ENCODE results near the gene RSF1. TPM values are rescaled to one million over a fixed set of nuclear protein-coding genes. Genes with fewer than 3 reads are reported as not detected.

The RSF1 gene
- polyA plus RNA-seq, 1 of the 3 experiments (the other 2 are of a cell fraction) = 8.4 TPM

DNA sequence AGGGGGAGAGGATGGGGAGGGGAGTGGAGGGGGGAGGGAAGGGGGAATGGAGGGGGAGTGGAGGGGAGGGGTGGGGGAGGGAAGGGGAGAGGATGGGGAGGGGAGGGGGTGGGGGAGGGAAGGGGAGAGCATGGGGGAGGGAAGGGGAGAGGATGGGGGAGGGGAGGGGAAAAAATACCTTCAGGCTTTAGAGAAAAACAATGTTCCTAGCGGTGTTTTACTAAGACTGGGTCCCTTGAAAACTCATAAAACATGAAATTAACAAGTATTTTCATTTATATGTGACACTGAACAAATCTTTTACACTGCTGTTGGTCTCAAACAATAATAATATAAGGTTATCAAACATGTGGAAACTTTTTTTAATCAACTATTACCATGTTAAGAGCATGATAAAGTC is 42.4 kb downstream of the RSF1 start:
- Histone ChIP-seq H3K27ac (ENCODE audit: low read depth in 2 of 2, low read length in 1 of 2) (no peak overlapping the region), H3K4me1 (ENCODE audit: control insufficient read depth in 1 of 2, insufficient read depth in 2 of 2, low read depth in 1 of 2, low read length in 1 of 2) (no peaks in the 10 kb centered on the region), H3K9me2 (no peaks in the 10 kb centered on the region), H3K9me3 (no peaks in the 10 kb centered on the region), H3F3A (replicated peaks; ENCODE audit: insufficient read depth) (peaks cover 7% of the 10 kb centered on the region), H3K9ac (no peak overlapping the region), H3K27me3 (ENCODE audit: insufficient read depth) (no peaks in the 10 kb centered on the region), H3K36me3 (replicated peaks in 1 of 2; ENCODE audit: control insufficient read depth in 1 of 2, insufficient read depth in 2 of 2, low read length in 1 of 2) (no peaks in the 10 kb centered on the region), H2AFZ (ENCODE audit: low read depth) (no peak overlapping the region), H3K4me2 (no peak overlapping the region), H4K20me1 (ENCODE audit: insufficient read depth) (peaks cover 91% of the 10 kb centered on the region), H3K79me2 (ENCODE audit: insufficient read depth) (peaks cover 96% of the 10 kb centered on the region), H3K4me3 (ENCODE audit: low read depth in 2 of 2, low read length in 1 of 2) (no peak overlapping the region)
- CTCF ChIA-PET = interaction anchor here (1.3 kb wide), 1 partner anchor 11 kb away, joined by 4 read pairs; no protein-coding TSS in a partner anchor
- WGBS (ENCODE audit: low lambda C conversion rate) = 100% methylated on average over 1 of the region's 1 CpG
- DNase-seq = no peak
- POLR2A ChIA-PET = no interaction called here
- no peak for TF ChIP-seq SMC3 (IDR thresholded peaks at IDR 0.05; ENCODE audit: low read depth, low read length)
- TF ChIP-seq EZH2phosphoT487 (IDR thresholded peaks at IDR 0.05; ENCODE audit: borderline replicate concordance, low read depth) = no peak
- no peak for TF ChIP-seq SIN3A (IDR thresholded peaks at IDR 0.05; ENCODE audit: borderline replicate concordance, low read depth, low read length)
- no peak for TF ChIP-seq RXRA (IDR thresholded peaks at IDR 0.05; ENCODE audit: borderline replicate concordance, low read depth)
- no peak for TF ChIP-seq PBX3 (IDR thresholded peaks at IDR 0.05)
- no peak for TF ChIP-seq FOSL2 (IDR thresholded peaks at IDR 0.05; ENCODE audit: borderline replicate concordance, low read depth)
- no peak for TF ChIP-seq TEAD4 (IDR thresholded peaks at IDR 0.05; ENCODE audit: borderline replicate concordance, insufficient read depth)
- no peak for TF ChIP-seq MXI1 (IDR thresholded peaks at IDR 0.05; ENCODE audit: low read depth, low read length)
- no peak for TF ChIP-seq NFIC (IDR thresholded peaks at IDR 0.05; ENCODE audit: borderline replicate concordance)
- no peak for TF ChIP-seq MEF2A (IDR thresholded peaks at IDR 0.05; ENCODE audit: borderline replicate concordance, low read depth)
- TF ChIP-seq FOXM1 (IDR thresholded peaks at IDR 0.05; ENCODE audit: low read depth) = no peak

DNA sequence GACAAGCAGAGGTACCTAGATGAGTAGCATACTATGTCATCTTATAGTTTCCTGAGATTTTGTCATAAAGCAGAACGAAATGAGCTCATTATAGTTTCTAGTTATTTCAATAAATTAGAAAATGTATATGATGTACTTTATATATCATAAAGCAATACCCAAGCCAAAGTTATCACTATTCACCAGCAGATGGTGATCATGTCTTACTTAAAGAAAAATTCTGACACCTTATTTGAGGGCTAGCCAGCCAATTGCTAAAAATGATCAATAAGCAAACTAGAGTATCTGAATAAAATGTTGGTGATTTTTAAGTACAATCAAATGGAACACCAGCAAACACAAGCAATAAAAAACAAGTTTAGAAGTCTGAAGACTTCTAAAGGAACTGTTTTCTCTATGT is 44.1 kb downstream of the RSF1 start:
- CTCF ChIA-PET = interaction anchor here (0.6 to 2.0 kb wide), 8 partner anchors 10 to 327 kb away, joined by 3 to 5 read pairs (median 4); no protein-coding TSS in a partner anchor
- Histone ChIP-seq H3K36me3 (replicated peaks in 1 of 2; ENCODE audit: control insufficient read depth in 1 of 2, insufficient read depth in 2 of 2, low read length in 1 of 2) (no peaks in the 10 kb centered on the region), H3K4me2 (no peak overlapping the region), H3K27me3 (ENCODE audit: insufficient read depth) (no peaks in the 10 kb centered on the region), H3K79me2 (ENCODE audit: insufficient read depth) (peaks cover 97% of the 10 kb centered on the region), H3K4me1 (ENCODE audit: control insufficient read depth in 1 of 2, insufficient read depth in 2 of 2, low read depth in 1 of 2, low read length in 1 of 2) (peaks cover 0 to 8% of the 10 kb centered on the region in 2 experiments; a peak in 2 of 4 replicates), H3F3A (replicated peaks; ENCODE audit: insufficient read depth) (peaks cover 7% of the 10 kb centered on the region), H3K9me3 (no peaks in the 10 kb centered on the region), H3K27ac (ENCODE audit: low read depth in 2 of 2, low read length in 1 of 2) (no peak overlapping the region), H3K9ac (no peak overlapping the region), H4K20me1 (ENCODE audit: insufficient read depth) (peaks cover 95% of the 10 kb centered on the region), H3K9me2 (no peaks in the 10 kb centered on the region), H3K4me3 (ENCODE audit: low read depth in 2 of 2, low read length in 1 of 2) (no peak overlapping the region), H2AFZ (ENCODE audit: low read depth) (no peak overlapping the region)
- no peak for DNase-seq
- 66% methylated on average over 1 of the region's 1 CpG for WGBS (ENCODE audit: low lambda C conversion rate)
- POLR2A ChIA-PET = no interaction called here
- no peak for TF ChIP-seq RFX5 (IDR thresholded peaks at IDR 0.05; ENCODE audit: low read length)
- no peak for TF ChIP-seq EZH2phosphoT487 (IDR thresholded peaks at IDR 0.05; ENCODE audit: borderline replicate concordance, low read depth)
- TF ChIP-seq ELF1 (IDR thresholded peaks at IDR 0.05) = no peak
- TF ChIP-seq SIN3A (IDR thresholded peaks at IDR 0.05; ENCODE audit: borderline replicate concordance, low read depth, low read length) = no peak
- TF ChIP-seq NFIC (IDR thresholded peaks at IDR 0.05; ENCODE audit: borderline replicate concordance) = no peak
- TF ChIP-seq FOXM1 (IDR thresholded peaks at IDR 0.05; ENCODE audit: low read depth) = no peak
- peak; percentile 61 for TF ChIP-seq RAD21 (IDR thresholded peaks at IDR 0.05; ENCODE audit: low read length)
- no peak for TF ChIP-seq TAF1 (IDR thresholded peaks at IDR 0.05; ENCODE audit: borderline replicate concordance, low read depth, low read length)
- no peak for TF ChIP-seq USF2 (IDR thresholded peaks at IDR 0.05; ENCODE audit: borderline replicate concordance, low read depth, low read length)
- TF ChIP-seq, protein P1, sequence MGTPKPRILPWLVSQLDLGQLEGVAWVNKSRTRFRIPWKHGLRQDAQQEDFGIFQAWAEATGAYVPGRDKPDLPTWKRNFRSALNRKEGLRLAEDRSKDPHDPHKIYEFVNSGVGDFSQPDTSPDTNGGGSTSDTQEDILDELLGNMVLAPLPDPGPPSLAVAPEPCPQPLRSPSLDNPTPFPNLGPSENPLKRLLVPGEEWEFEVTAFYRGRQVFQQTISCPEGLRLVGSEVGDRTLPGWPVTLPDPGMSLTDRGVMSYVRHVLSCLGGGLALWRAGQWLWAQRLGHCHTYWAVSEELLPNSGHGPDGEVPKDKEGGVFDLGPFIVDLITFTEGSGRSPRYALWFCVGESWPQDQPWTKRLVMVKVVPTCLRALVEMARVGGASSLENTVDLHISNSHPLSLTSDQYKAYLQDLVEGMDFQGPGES (IDR thresholded peaks at IDR 0.05; ENCODE audit: low read depth, low read length) = no peak
- no peak for TF ChIP-seq MAX (IDR thresholded peaks at IDR 0.05; ENCODE audit: low read depth)
- TF ChIP-seq SMC3 (IDR thresholded peaks at IDR 0.05; ENCODE audit: low read depth, low read length) = no peak
- TF ChIP-seq FOSL2 (IDR thresholded peaks at IDR 0.05; ENCODE audit: borderline replicate concordance, low read depth) = no peak
- no peak for TF ChIP-seq CHD2 (IDR thresholded peaks at IDR 0.05; ENCODE audit: low read length, partially characterized antibody)
- no peak for TF ChIP-seq MXI1 (IDR thresholded peaks at IDR 0.05; ENCODE audit: low read depth, low read length)
- no peak for TF ChIP-seq REST (IDR thresholded peaks at IDR 0.05; ENCODE audit: low read depth, low read length)

All from SK-N-SH (cell line).